Duodenal mucosa (tissue), 2 donors: ENCODE data around the gene RARA.
"Not testable (repeated sequence)": the region's sequence is repeated elsewhere in the genome, so short reads cannot be mapped to it uniquely, and the experiment has no call there.

Experiments
- H3K27ac ChIP-seq: one replicate; pipeline ENCODE4 v1.7.0; 2013; ENCODE audit warnings: low read depth, low read length
- H3K27me3 ChIP-seq, 2 donors: one replicate each; pipeline ENCODE4 v1.7.0; 2013; ENCODE audit warnings: low read length in 2 of 2, control low read depth in 1 of 2; ENCODE audit not compliant: insufficient read depth in 2 of 2, control insufficient read depth in 1 of 2
- H3K36me3 ChIP-seq, 2 donors: one replicate each; pipeline ENCODE4 v1.7.0; 2013; ENCODE audit warnings: low read length in 2 of 2, control low read depth in 1 of 2; ENCODE audit not compliant: insufficient read depth in 2 of 2, control insufficient read depth in 1 of 2
- H3K4me1 ChIP-seq, 2 donors: one replicate each; pipeline ENCODE4 v1.7.0; 2013; ENCODE audit warnings: low read length in 2 of 2, control low read depth in 1 of 2; ENCODE audit not compliant: insufficient read depth in 2 of 2, control insufficient read depth in 1 of 2
- H3K4me3 ChIP-seq, 2 donors: one replicate each; pipeline ENCODE4 v1.7.0; 2013; ENCODE audit warnings: low read length in 2 of 2, low read depth in 1 of 2
- H3K9ac ChIP-seq, 2 donors: one replicate each; pipeline ENCODE4 v1.7.0; 2013; ENCODE audit warnings: low read length in 2 of 2, low read depth in 1 of 2
- H3K9me3 ChIP-seq, 2 donors: one replicate each; pipeline ENCODE4 v1.7.0; 2013; ENCODE audit warnings: low read length in 2 of 2, control low read depth in 1 of 2; ENCODE audit not compliant: control insufficient read depth in 1 of 2

The RARA gene

DNA sequence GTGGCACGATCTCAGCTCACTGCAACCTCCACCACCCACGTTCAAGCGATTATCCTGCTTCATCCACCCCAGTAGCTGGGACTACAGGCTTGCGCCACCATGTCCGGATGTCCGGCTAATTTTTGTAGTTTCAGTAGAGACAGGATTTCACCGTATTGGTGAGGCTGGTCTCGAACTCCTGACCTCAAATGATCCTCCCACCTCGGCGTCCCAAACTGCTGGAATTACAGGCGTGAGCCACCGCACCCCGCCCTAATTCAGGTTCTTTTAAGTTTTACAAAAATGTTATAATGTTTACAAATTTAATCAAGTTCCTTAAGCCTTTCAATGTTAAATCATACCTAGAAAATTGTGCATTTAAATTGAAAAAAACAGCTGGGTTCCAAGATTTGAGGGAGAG is 68.9 kb downstream of the RARA start:
- Histone ChIP-seq H3K9me3 (no peaks in the 10 kb centered on the region), H3K9ac (no peak overlapping the region), H3K27me3 (no peaks in the 10 kb centered on the region), H3K27ac (no peak overlapping the region), H3K36me3 (no peaks in the 10 kb centered on the region), H3K4me3 (no peak overlapping the region), H3K4me1 (no peaks in the 10 kb centered on the region)

DNA sequence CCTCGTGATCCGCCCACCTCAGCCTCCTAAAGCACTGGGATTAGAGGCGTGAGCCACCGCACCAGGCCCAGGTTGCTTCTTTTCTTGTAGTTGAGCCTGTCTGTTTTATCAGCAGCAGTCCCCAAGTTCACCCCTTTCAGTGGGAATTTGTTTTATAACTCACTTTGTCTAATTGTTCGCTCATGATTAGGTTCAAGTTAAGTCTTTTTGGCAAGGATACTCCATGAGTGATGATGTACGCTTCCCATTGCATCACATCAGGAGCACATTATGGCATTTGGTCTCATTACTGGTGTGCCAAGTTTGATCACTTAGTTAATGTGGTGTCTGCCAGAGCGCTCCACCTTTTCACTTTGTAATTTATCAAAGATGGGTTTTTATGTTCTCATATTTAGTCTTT is 70.0 kb downstream of the RARA start:
- no peak overlapping the region for H3K27ac ChIP-seq
- no peaks in the 10 kb centered on the region for H3K36me3 ChIP-seq
- H3K4me3 ChIP-seq = no peak overlapping the region
- H3K9me3 ChIP-seq = no peaks in the 10 kb centered on the region
- H3K4me1 ChIP-seq = no peaks in the 10 kb centered on the region
- H3K9ac ChIP-seq = no peak overlapping the region
- H3K27me3 ChIP-seq = no peaks in the 10 kb centered on the region

DNA sequence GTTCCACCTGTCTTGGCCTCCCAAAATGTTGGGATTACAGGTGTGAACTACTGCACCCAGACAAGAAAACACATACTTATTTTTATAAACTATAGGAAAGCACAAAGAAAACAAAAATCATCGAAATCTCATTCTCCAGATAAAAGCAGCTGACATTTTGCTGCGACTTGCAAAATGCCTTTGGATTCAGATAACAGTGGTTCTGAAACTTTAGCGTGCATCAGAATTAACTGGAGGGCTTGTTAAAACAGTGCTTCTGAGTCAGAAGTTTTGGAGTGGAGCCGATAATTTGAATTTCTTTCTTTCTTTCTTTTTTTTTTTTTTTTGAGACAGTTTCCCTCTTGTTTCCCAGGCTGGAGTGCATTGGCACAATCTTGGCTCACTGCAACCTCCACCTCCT is 73.3 kb downstream of the RARA start:
- Histone ChIP-seq H3K4me3 (no peak overlapping the region), H3K9me3 (no peaks in the 10 kb centered on the region), H3K9ac (no peak overlapping the region), H3K4me1 (no peaks in the 10 kb centered on the region), H3K27me3 (no peaks in the 10 kb centered on the region), H3K27ac (no peak overlapping the region), H3K36me3 (no peaks in the 10 kb centered on the region)

DNA sequence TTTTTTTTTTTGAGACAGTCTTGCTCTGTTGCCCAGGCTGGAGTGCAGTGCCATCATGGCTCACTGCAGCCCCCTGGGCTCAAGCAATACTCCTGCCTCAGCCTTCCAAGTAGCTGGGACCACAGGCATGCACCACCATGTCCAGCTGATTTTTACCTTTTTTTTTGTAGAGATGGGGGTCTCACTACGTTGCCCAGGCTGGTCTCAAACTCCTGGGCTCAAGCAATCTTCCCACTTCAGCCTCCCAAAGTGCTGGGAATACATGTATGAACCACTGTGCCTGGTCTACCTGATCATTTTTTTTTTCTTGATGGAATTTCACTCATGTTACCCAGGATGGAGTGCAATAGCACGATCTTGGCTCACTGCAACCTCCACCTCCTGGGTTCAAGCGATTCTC is 77.6 kb downstream of the RARA start:
- not testable (repeated sequence) for H3K9me3 ChIP-seq, H3K36me3 ChIP-seq, H3K27ac ChIP-seq, H3K27me3 ChIP-seq, H3K9ac ChIP-seq, H3K4me3 ChIP-seq, H3K4me1 ChIP-seq

DNA sequence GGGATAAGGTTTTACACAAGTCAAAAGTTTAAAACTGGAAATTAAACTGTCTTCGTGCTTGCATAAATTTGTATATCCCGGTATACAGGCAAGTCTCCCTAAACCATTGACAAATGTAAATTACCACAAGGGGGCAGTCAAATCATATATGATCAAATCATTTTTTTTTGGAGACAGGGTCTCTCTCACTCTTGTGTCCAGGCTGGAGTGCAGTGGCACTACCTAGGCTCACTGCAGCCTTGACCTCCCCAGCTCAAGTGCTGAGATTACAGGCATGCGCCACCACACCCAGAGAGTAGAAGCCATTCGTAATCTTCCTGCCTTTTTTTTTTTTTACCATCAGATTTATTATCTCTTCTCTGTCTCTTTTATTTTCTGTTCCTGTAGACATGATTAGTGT is 90.2 kb downstream of the RARA start:
- Histone ChIP-seq H3K4me3 (no peak overlapping the region), H3K27me3 (no peaks in the 10 kb centered on the region), H3K9me3 (no peaks in the 10 kb centered on the region), H3K36me3 (peaks cover 0 to 13% of the 10 kb centered on the region in 2 donors), H3K9ac (no peak overlapping the region), H3K4me1 (no peaks in the 10 kb centered on the region), H3K27ac (no peak overlapping the region)

DNA sequence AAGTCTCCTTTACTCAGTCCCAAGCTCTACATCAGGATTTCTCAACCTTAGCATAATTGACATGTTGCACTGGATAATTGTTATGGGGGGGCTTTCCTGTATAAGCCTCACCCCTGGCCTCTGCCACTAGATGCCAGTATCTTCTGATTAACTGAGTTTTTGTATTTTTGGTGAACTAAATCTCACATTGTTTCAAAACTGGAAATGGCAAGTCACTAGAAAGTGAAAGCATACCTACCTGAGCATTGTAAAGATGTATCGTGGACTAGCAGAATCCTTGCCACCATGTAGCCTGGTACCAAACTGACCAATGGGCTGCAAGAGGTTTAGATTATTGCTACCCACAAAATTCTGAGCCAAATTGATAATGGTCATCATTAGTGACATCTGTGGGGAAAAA is 93.7 kb downstream of the RARA start:
- Histone ChIP-seq H3K27me3 (no peaks in the 10 kb centered on the region), H3K9ac (no peak overlapping the region), H3K36me3 (peaks cover 0 to 9% of the 10 kb centered on the region in 2 donors)

DNA sequence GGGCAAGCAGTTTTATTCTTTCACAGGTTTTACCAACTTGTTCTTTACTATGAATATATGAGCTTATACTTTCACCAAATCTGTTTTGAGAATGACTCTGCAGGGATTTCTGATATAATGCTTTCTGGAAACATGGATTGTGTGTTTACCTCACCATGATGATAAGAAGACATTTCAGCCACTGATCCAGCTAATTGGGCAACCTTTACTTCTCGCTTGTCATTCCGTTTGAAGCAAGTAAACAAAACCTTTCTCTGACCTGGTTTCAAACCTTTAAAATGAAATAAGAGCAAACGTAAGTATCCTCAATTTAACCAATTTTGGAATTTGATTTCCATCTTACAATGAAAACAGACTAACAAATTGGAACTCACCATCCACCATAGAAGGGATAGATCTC is 95.0 kb downstream of the RARA start:
- peaks cover 0 to 9% of the 10 kb centered on the region in 2 donors for H3K36me3 ChIP-seq
- H3K9me3 ChIP-seq = no peaks in the 10 kb centered on the region
- no peaks in the 10 kb centered on the region for H3K27me3 ChIP-seq
- H3K4me1 ChIP-seq = no peaks in the 10 kb centered on the region
- no peak overlapping the region for H3K4me3 ChIP-seq
- no peak overlapping the region for H3K27ac ChIP-seq
- no peak overlapping the region for H3K9ac ChIP-seq

More for the DNA sequence above, 93.7 kb downstream of the RARA start:
- Histone ChIP-seq H3K4me1 (no peaks in the 10 kb centered on the region), H3K9me3 (no peaks in the 10 kb centered on the region), H3K4me3 (no peak overlapping the region), H3K27ac (no peak overlapping the region)
